Cardiac muscle cell (in vitro differentiated cells and primary cell): ENCODE results near the gene DDR2. TPM values are rescaled to one million over a fixed set of nuclear protein-coding genes. Genes with fewer than 3 reads are reported as not detected.

Experiments
- DNase-seq, 2 donors: peaks; one replicate each; pipeline versions ENCODE4 v3.0.0 to v3.0.0-alpha.2; 2010 to 2017; ENCODE audit warnings: low read depth in 1 of 2, low spot score in 1 of 2
- H3K27ac ChIP-seq: fragments of 200-600 bp; sonication (generic); 2 replicates; pipeline ENCODE4 v1.5.1; 2016
- H3K27me3 ChIP-seq: fragments of 200-600 bp; sonication (generic); 2 replicates; pipeline ENCODE4 v1.6.0; 2016; ENCODE audit warnings: control low read depth
- H3K36me3 ChIP-seq: fragments of 200-600 bp; sonication (generic); 2 replicates; pipeline ENCODE4 v1.5.1; 2016; ENCODE audit warnings: control low read depth
- H3K4me1 ChIP-seq: fragments of 200-600 bp; sonication (generic); 2 replicates; pipeline ENCODE4 v1.8.1; 2017; ENCODE audit warnings: low read depth, mild to moderate bottlenecking, mixed run types
- H3K4me3 ChIP-seq: fragments of 200-600 bp; sonication (generic); 2 replicates; pipeline ENCODE4 v1.5.1; 2016; ENCODE audit warnings: mild to moderate bottlenecking
- H3K9me3 ChIP-seq: fragments of 200-600 bp; sonication (generic); 2 replicates; pipeline ENCODE4 v1.5.1; 2017; ENCODE audit warnings: low read depth, mild to moderate bottlenecking, control low read depth
- CTCF ChIP-seq: IDR thresholded peaks from 2 replicates; pipeline ENCODE4 v1.5.1; 2012; ENCODE audit warnings: low read depth, mild to moderate bottlenecking, low read length
- polyA plus RNA-seq: library from polyadenylated mRNA; unstranded; fragments of >200 nt; fragmentation: Nextera tagmentation; extraction: Ambion mirVana; gene quantifications from 2 replicates; pipeline ENCODE4 v1.2.1, GENCODE V29; 2016
- total RNA-seq: library from RNA; depleted of rRNA; stranded (reverse); fragments of >200 nt; gene quantifications from 2 replicates; pipeline ENCODE4 v1.2.3, GENCODE V29; 2016

DDR2 gene
- total and polyA plus RNA-seq, 2 experiments from 2014 or later: 1.3 to 1.4 TPM

DNA sequence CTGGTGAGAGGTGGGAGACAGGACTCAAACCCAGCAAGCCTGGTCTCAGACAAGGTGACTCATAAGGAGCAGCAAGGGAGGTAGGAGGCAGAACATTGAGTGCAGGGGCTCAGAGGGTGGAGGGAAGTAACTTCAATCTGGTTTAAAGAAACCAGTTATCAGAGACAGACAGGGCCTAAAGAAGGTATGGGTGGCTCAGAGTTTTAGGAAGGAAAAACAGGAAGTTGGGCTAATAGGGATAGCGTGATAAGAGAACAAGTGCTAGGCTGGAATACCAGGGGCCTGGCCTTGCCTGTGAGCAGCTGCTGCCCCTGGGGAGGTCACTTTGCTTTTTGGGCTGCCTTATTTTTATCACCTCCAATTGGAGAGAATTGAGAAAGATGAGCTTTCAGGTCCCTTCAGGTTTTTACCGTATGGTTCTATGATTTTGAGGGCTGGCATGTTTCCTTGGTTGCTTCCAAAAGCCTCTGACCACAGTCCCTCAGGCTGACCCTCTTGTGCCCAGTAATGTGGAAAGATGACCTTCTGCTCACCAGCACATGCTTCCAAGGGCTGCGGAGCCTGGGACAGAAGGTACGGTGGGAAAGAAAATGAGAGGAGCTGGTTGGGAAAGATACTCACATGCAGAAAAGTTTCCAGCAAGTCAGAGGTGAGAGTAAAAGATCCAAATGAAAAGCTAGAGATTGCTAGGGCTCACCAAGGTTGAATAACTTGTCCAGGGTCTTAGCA lies 77.0 kb downstream of the DDR2 start:
- Histone ChIP-seq H3K4me1 (peaks cover 5% of the 10 kb centered on the region), H3K9me3 (no peaks in the 10 kb centered on the region), H3K4me3 (no peak overlapping the region), H3K36me3 (no peaks in the 10 kb centered on the region), H3K27me3 (no peaks in the 10 kb centered on the region), H3K27ac (no peak overlapping the region)
- no peak for TF ChIP-seq CTCF
- DNase-seq: no peak

DNA sequence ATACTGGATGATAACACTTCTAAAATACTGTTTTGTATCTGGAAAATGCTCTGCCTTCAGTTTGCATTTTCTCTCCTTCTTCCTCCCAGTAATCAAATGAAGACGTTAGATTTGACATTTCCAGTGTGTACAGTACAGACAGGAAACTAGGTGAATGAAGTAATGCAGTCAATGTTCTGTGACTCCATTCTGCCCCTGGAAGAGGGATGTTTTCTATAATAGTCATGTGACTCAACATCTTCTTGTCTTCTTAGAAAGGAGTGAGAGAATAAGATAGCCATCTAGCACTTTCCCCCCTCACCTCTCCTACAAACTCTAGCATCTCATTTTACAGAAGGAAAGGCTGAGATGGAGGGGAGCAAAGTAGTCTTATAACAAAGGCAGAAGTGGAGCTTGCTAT lies 77.6 kb downstream of the DDR2 start:
- no peak overlapping the region for H3K27ac ChIP-seq
- H3K4me1 ChIP-seq: peaks cover 5% of the 10 kb centered on the region
- no peaks in the 10 kb centered on the region for H3K9me3 ChIP-seq
- H3K27me3 ChIP-seq: no peaks in the 10 kb centered on the region
- H3K4me3 ChIP-seq: no peak overlapping the region
- H3K36me3 ChIP-seq: no peaks in the 10 kb centered on the region
- TF ChIP-seq CTCF: no peak
- no peak for DNase-seq

GRCh38 chr1:162710345-162710744 lies 78.1 kb downstream of the DDR2 start:
- H3K27me3 ChIP-seq: no peaks in the 10 kb centered on the region
- no peaks in the 10 kb centered on the region for H3K36me3 ChIP-seq
- no peak for TF ChIP-seq CTCF
- no peaks in the 10 kb centered on the region for H3K9me3 ChIP-seq
- DNase-seq: peak in 1 of 2 donors; percentile 32
- H3K27ac ChIP-seq: no peak overlapping the region
- H3K4me1 ChIP-seq: peaks cover 5% of the 10 kb centered on the region
- H3K4me3 ChIP-seq: no peak overlapping the region

DNA sequence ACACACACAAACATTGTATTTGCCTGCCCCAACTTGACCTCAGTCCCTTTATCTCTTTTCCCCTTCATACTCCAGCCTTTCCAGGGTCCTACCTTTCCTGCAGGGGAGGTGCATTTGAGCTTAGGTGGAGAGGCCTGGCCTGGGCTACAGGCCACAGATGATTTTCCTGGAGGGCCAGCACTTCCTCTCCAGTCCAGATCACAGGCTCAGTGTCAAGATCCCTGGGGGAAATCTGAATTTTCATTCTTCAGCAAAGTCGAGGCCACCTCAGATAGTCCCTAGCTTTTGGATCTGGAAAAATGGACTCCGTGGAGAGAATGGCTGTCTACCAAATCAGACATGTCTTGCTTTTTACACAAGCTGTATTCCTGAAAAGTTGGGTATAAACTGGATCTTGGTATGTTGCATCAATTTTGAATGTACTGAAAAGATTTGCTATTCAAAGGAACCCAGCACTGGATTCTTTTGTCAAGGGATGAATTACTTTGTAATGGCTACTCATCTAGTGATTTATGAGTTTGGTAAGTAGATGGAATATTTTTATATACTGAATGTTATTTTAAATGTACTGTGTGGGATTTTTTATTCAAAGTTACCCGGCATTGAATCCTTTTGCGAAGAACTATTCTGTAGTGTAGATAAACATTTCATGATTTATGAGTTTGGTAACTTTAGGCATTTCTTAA lies 78.7 kb downstream of the DDR2 start:
- Histone ChIP-seq H3K36me3 (no peaks in the 10 kb centered on the region), H3K4me3 (no peak overlapping the region), H3K27ac (no peak overlapping the region), H3K4me1 (peaks cover 5% of the 10 kb centered on the region), H3K9me3 (no peaks in the 10 kb centered on the region), H3K27me3 (no peaks in the 10 kb centered on the region)
- TF ChIP-seq CTCF: no peak
- DNase-seq: no peak

GRCh38 chr1:162712317-162713029 lies 80.2 kb downstream of the DDR2 start:
- H3K9me3 ChIP-seq: no peaks in the 10 kb centered on the region
- no peak overlapping the region for H3K4me3 ChIP-seq
- no peaks in the 10 kb centered on the region for H3K4me1 ChIP-seq
- no peak for DNase-seq
- no peak for TF ChIP-seq CTCF
- no peaks in the 10 kb centered on the region for H3K27me3 ChIP-seq
- H3K27ac ChIP-seq: no peak overlapping the region
- no peaks in the 10 kb centered on the region for H3K36me3 ChIP-seq
